K562 (cell line): ENCODE measurements around the gene HOXB1. TPM values are rescaled to one million over a fixed set of nuclear protein-coding genes. Genes with fewer than 3 reads are reported as not detected.

Experiments used
- MAFF ChIP-seq: IDR thresholded peaks from 2 replicates; pipeline ENCODE4 v1.6.1; 2012; ENCODE audit warnings: low read length, improper control_type of control experiment
- MAFG ChIP-seq: fragments of 450-650 bp; conservative IDR thresholded peaks from 2 replicates; pipeline ENCODE4 v1.6.1; 2016; ENCODE audit warnings: missing genetic modification characterization, missing compliant biosample characterization
- MAFK ChIP-seq: IDR thresholded peaks from 2 replicates; pipeline ENCODE4 v1.6.1; 2011; ENCODE audit warnings: low read length, improper control_type of control experiment
- MEIS2 ChIP-seq: fragments of 450-650 bp; IDR thresholded peaks from 2 replicates; pipeline ENCODE4 v1.6.1; 2014; ENCODE audit warnings: mild to moderate bottlenecking; ENCODE audit not compliant: partially characterized antibody
- POLR3G ChIP-seq: IDR thresholded peaks from 2 replicates; pipeline ENCODE4 v1.6.1; 2011; ENCODE audit not compliant: insufficient read length, insufficient replicate concordance; ENCODE audit errors: extremely low read depth
- RBFOX2 ChIP-seq: fragments of 200-400 bp; formaldehyde crosslinking; IDR thresholded peaks from 2 replicates; pipeline ENCODE4 v1.6.1; 2017; ENCODE audit warnings: low read depth, mild to moderate bottlenecking, low read length, moderate library complexity
- SREBF2 ChIP-seq: sonication (generic); formaldehyde crosslinking; IDR thresholded peaks from 2 replicates; pipeline ENCODE4 v1.4.0; 2020; ENCODE audit warnings: mild to moderate bottlenecking, missing genetic modification reagents
- TEAD1 ChIP-seq, 2 experiments: fragments of 450-650 bp in 1 of 2; sonication (generic) in 1 of 2; formaldehyde crosslinking; IDR thresholded peaks; 2 replicates each; pipeline versions ENCODE4 v1.4.0 to v1.8.0; 2020 to 2022; ENCODE audit warnings: mild to moderate bottlenecking in 2 of 2, missing genetic modification reagents in 1 of 2
- ZNF639 ChIP-seq, 2 experiments: fragments of 200-800 bp in 1 of 2; sonication (Bioruptor generic) in 1 of 2; sonication (generic) in 1 of 2; formaldehyde crosslinking in 1 of 2; IDR thresholded peaks in 1 of 2; conservative IDR thresholded peaks in 1 of 2; 2 replicates each; pipeline versions ENCODE4 v1.5.0 to v1.6.1; 2016 to 2020; ENCODE audit warnings: missing compliant biosample characterization in 1 of 2, missing genetic modification characterization in 1 of 2, missing genetic modification reagents in 1 of 2
- polyA plus RNA-seq, 8 experiments: library from polyadenylated mRNA; depleted of rRNA in 4 of 8; stranded (reverse) in 5 of 8; unstranded in 3 of 8; fragments of >200 nt; fragmentation: Nextera tagmentation in 2 of 8; fragmentation: Illumina TruSeq in 1 of 8; extraction: Ambion mirVana in 2 of 8; extraction: Trizol in 1 of 8; gene quantifications; 2 replicates each; pipeline versions ENCODE4 v1.2.1 to v1.2.3, GENCODE V29; 2011 to 2014; ENCODE audit warnings: inconsistent platforms in 1 of 8, missing spikeins in 1 of 8
- total RNA-seq, 7 experiments: library from RNA; depleted of rRNA in 6 of 7; stranded (reverse); fragments of >200 nt in 6 of 7; fragmentation: Illumina TruSeq in 2 of 7; extraction: Trizol in 2 of 7; gene quantifications; 2 replicates each; pipeline versions ENCODE4 v1.2.1 to v1.2.3, GENCODE V29; 2011 to 2021; ENCODE audit warnings: low replicate concordance in 1 of 7

The HOXB1 gene
- total and polyA plus RNA-seq, 9 of the 15 experiments (the other 6 are each of a cell fraction or from before 2014, with no cell fraction given), result 0.04 TPM; not detected in 8

- TF ChIP-seq MEIS2 (peak; percentile 25), POLR3G (no peak), MAFK (peak; percentile 81), SREBF2 (CRISPR knock-in tag) (no peak), MAFF (peak; percentile 78), MAFG (tag) (peak; percentile 69), RBFOX2 (0 out of 2 replicates have a peak, but pooled peaks have one; percentile 18), ZNF639 (CRISPR knock-in tag; conservative IDR thresholded peaks at IDR 0.05 in 1 of 2, IDR thresholded peaks at IDR 0.05 in 1 of 2) (no peak), TEAD1 (CRISPR knock-in tag; IDR thresholded peaks at IDR 0.05) (no peak)
Observed at GRCh38 chr17:48568499-48569239, 37.9 kb upstream of the HOXB1 start (continued).
